Calu3 (cell line): ENCODE measurements around the gene ASB12. TPM values are rescaled to one million over a fixed set of nuclear protein-coding genes. Genes with fewer than 3 reads are reported as not detected.

Experiments used
- BruUV-seq: library from RNA; stranded (reverse); fragments of 400-500 nt; replicated peaks from 2 replicates; lab custom pipeline; 2021; lab: Mats Ljungman, UMichigan
- CTCF ChIA-PET: fragments of 300-600 bp; sonication (Branson Sonifier 250); formaldehyde crosslinking; loops from one replicate; lab custom pipeline; 2022; ENCODE audit warnings: antibody characterized with exemption; lab: Charles Lee
- DNase-seq: peaks from one replicate; pipeline ENCODE4 v3.0.0; 2022
- H3K27ac Mint-ChIP-seq: one replicate; pipeline ENCODE4 v1.8.0; 2022; ENCODE audit warnings: mixed read lengths; ENCODE audit not compliant: unreplicated experiment
- H3K27me3 Mint-ChIP-seq: one replicate; pipeline ENCODE4 v1.8.0; 2022; ENCODE audit warnings: mixed read lengths; ENCODE audit not compliant: unreplicated experiment
- H3K36me3 Mint-ChIP-seq: one replicate; pipeline ENCODE4 v1.8.0; 2022; ENCODE audit warnings: mild to moderate bottlenecking, moderate library complexity, mixed read lengths; ENCODE audit not compliant: insufficient read depth, unreplicated experiment
- H3K4me1 Mint-ChIP-seq: one replicate; pipeline ENCODE4 v1.8.0; 2022; ENCODE audit warnings: mild to moderate bottlenecking, low read depth, mixed read lengths; ENCODE audit not compliant: unreplicated experiment
- H3K4me3 Mint-ChIP-seq: one replicate; pipeline ENCODE4 v1.8.0; 2022; ENCODE audit warnings: mild to moderate bottlenecking, low read depth, moderate library complexity, mixed read lengths; ENCODE audit not compliant: unreplicated experiment
- H3K9me3 Mint-ChIP-seq: one replicate; pipeline ENCODE4 v1.8.0; 2022; ENCODE audit warnings: low read depth, mixed read lengths; ENCODE audit not compliant: unreplicated experiment
- intact Hi-C: fragments of 100-400 bp; cut with micrococcal nuclease; formaldehyde crosslinking; loops from one replicate; pipeline ENCODE4 v1.10.0; 2022; ENCODE audit not compliant: unreplicated experiment
- total RNA-seq: library from RNA; stranded (reverse); gene quantifications from 2 replicates; pipeline ENCODE4 v1.2.3, GENCODE V29; 2022
- TF ChIP-seq, protein P1 (sequence below): fragments of 200-600 bp; IDR thresholded peaks from one replicate; pipeline ENCODE4 v1.8.0; 2022; ENCODE audit warnings: antibody characterized with exemption; ENCODE audit not compliant: unreplicated experiment

Gene ASB12
- total RNA-seq, 1 experiment from 2014 or later, result not detected

DNA sequence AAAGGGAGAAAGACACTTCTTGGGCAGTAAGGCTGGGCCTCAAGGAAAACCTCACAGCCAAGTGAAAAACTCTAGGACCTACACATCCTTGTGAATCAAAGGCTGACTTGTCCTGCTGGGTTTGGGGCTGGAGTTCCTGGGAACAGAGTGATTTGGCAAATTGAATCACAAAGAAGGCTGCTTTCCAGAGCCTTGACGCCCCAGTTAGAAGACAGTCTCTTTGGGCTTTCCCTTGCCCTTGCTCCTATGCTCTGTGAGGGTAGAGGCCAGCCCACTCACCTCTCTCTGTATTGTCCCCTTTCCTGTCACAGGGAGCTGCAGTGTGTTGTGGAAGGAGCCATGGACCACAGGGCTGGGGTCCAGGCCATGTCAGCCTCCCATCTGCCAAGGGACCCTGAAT lies 34.5 kb downstream of the ASB12 start:
- Mint-ChIP-seq H3K4me1 (no peaks in the 10 kb centered on the region), H3K27ac (no peak overlapping the region), H3K27me3 (no peaks in the 10 kb centered on the region), H3K4me3 (no peak overlapping the region), H3K9me3 (no peaks in the 10 kb centered on the region), H3K36me3 (peaks cover 5% of the 10 kb centered on the region)
- DNase-seq, result no peak
- intact Hi-C loops, result no loop called here
- no TSS peak for BruUV-seq
- TF ChIP-seq, protein P1, sequence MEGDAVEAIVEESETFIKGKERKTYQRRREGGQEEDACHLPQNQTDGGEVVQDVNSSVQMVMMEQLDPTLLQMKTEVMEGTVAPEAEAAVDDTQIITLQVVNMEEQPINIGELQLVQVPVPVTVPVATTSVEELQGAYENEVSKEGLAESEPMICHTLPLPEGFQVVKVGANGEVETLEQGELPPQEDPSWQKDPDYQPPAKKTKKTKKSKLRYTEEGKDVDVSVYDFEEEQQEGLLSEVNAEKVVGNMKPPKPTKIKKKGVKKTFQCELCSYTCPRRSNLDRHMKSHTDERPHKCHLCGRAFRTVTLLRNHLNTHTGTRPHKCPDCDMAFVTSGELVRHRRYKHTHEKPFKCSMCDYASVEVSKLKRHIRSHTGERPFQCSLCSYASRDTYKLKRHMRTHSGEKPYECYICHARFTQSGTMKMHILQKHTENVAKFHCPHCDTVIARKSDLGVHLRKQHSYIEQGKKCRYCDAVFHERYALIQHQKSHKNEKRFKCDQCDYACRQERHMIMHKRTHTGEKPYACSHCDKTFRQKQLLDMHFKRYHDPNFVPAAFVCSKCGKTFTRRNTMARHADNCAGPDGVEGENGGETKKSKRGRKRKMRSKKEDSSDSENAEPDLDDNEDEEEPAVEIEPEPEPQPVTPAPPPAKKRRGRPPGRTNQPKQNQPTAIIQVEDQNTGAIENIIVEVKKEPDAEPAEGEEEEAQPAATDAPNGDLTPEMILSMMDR, result no peak
- CTCF ChIA-PET, result no interaction called here

DNA sequence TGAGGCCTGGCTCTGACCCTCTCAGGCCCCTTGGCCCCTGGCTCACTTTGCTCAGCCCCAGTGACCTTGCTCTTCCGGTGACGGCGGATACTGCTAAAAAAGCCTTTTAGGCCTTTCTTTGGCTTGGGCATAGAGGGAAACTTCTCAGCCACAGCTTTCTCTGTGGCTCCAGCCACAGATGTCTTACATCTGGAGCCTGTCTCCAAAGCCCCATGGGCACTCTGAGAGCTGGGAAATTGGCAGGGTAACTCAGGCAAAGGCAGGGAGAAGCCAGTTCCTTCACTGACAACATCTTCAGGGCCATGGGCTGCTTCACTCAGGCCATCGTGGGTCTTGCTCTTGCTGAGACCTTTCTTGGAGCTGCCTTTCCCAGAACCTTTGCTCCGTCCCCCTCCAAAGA lies 37.7 kb downstream of the ASB12 start:
- Mint-ChIP-seq H3K36me3 (peaks cover 7% of the 10 kb centered on the region), H3K27ac (no peak overlapping the region), H3K4me1 (no peaks in the 10 kb centered on the region), H3K4me3 (no peak overlapping the region), H3K9me3 (no peaks in the 10 kb centered on the region), H3K27me3 (no peaks in the 10 kb centered on the region)
- DNase-seq, result no peak
- intact Hi-C loops, result no loop called here
- TF ChIP-seq, protein P1, result no peak
- BruUV-seq, result no TSS peak
- CTCF ChIA-PET, result no interaction called here

DNA sequence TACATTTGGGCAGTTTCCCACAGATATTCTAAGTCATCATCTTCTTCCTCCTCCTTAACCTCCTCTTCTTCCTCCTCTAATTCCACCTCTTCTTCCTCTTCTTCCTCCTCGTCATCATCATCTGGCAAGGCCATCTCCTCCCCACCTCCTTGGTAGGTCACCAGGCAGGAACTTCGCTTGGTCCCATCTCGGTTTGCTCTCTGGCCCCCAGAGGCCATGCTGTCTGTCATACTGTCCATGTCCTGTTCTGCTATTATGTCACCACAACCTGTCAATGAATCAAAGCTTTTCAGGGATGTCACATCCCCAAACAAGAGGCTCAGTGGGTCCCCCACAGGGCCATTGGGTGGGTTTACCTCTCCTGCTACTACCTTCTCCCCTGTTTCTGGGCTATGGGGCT lies 38.4 kb downstream of the ASB12 start:
- H3K27ac Mint-ChIP-seq, result no peak overlapping the region
- H3K36me3 Mint-ChIP-seq, result peaks cover 7% of the 10 kb centered on the region
- H3K4me3 Mint-ChIP-seq, result no peak overlapping the region
- H3K4me1 Mint-ChIP-seq, result no peaks in the 10 kb centered on the region
- H3K9me3 Mint-ChIP-seq, result no peaks in the 10 kb centered on the region
- no peaks in the 10 kb centered on the region for H3K27me3 Mint-ChIP-seq
- no peak for DNase-seq
- intact Hi-C loops, result no loop called here
- no TSS peak for BruUV-seq
- TF ChIP-seq, protein P1, result no peak
- CTCF ChIA-PET, result no interaction called here

DNA sequence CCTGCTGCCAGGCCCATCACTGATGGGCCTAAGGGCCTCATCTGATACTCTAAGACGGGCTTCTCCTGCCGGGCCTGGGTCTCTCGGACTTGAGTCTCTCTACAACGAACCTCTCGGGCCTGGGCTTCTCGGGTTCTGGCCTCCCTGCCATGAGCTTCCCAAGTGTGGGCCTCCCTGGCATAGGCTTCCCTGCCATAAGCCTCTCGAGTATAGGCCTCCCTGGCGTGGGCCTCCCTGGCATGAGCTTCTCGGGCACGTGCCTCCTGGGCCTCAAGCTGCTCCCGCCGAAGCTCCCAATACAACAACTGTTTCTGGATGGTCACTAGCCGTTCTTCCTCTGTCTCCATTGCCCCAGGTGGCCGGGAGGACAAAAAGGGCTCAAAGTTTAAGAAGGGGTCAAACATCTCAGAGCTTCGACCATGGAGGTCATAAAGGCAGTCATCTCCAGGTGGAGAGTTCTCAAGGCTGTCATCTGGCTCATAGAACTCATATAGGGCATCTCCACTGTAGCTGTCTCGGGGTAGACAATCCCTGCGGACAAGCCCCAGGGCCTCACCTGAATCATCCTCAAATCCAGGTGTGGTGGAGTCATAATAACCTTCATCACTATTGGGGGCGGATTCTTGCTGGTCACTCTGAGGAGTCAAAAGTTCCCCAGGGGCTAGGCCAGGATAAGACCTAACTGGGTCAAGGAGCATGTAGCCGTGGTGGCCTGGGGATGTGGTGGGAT lies 39.0 kb downstream of the ASB12 start:
- no peaks in the 10 kb centered on the region for H3K9me3 Mint-ChIP-seq
- CTCF ChIA-PET, result no interaction called here
- peaks cover 7% of the 10 kb centered on the region for H3K36me3 Mint-ChIP-seq
- no peaks in the 10 kb centered on the region for H3K4me1 Mint-ChIP-seq
- no peak overlapping the region for H3K4me3 Mint-ChIP-seq
- TF ChIP-seq, protein P1, result no peak
- no peak overlapping the region for H3K27ac Mint-ChIP-seq
- H3K27me3 Mint-ChIP-seq, result no peaks in the 10 kb centered on the region
- intact Hi-C loops, result no loop called here
- DNase-seq, result no peak
- BruUV-seq, result no TSS peak
